Esophagus squamous epithelium (tissue), 5 donors: ENCODE data around the gene CPNE4. TPM values are rescaled to one million over a fixed set of nuclear protein-coding genes. Genes with fewer than 3 reads are reported as not detected.

Experiments used
- DNase-seq: peaks from one replicate; lab custom pipeline; 2025; lab: John Stamatoyannopoulos, UW
- H3K27ac ChIP-seq, 4 donors: fragments of 200-600 bp; sonication (generic); one replicate each; pipeline ENCODE4 v1.5.1; 2016 to 2019; ENCODE audit warnings: mild to moderate bottlenecking in 1 of 4
- H3K27me3 ChIP-seq, 4 donors: fragments of 200-600 bp; sonication (generic); 1 replicate in 3 of 4; 2 replicates in 1 of 4; pipeline versions ENCODE4 v1.5.1 to v1.6.0; 2017 to 2021; ENCODE audit warnings: antibody characterized with exemption in 1 of 4
- H3K36me3 ChIP-seq, 3 donors: fragments of 200-600 bp; sonication (generic); one replicate each; pipeline ENCODE4 v1.5.1; 2016 to 2019
- H3K4me1 ChIP-seq, 3 donors: fragments of 200-600 bp; sonication (generic); one replicate each; pipeline ENCODE4 v1.5.1; 2017 to 2019
- H3K4me3 ChIP-seq, 4 donors: fragments of 200-600 bp; sonication (generic); 1 replicate in 3 of 4; 2 replicates in 1 of 4; pipeline ENCODE4 v1.5.1; 2016 to 2019; ENCODE audit warnings: mild to moderate bottlenecking in 2 of 4, moderate library complexity in 1 of 4
- H3K9me3 ChIP-seq, 3 donors: fragments of 200-600 bp; sonication (generic); one replicate each; pipeline ENCODE4 v1.5.1; 2016 to 2019
- POLR2A ChIP-seq, 4 donors: fragments of 450-650 bp; IDR thresholded peaks; one replicate each; pipeline ENCODE4 v1.6.1; 2017; ENCODE audit warnings: antibody characterized with exemption in 4 of 4, mild to moderate bottlenecking in 4 of 4, moderate library complexity in 3 of 4
- WGBS, 2 donors: methylation state at CpG; one replicate each; pipeline ENCODE4 v1.1.5; 2018; 5-methylcytosine and 5-hydroxymethylcytosine counted together
- intact Hi-C: fragments of 100-400 bp; cut with DNase I; formaldehyde crosslinking; loops from one replicate; pipeline ENCODE4 v1.15.0; 2022
- total RNA-seq, 4 donors: library from RNA; depleted of rRNA; stranded (reverse); fragments of >200 nt; gene quantifications; one replicate each; pipeline ENCODE4 v1.1.0, GENCODE V29; 2016
- TF ChIP-seq, protein P1 (sequence below), 6 experiments: fragments of 450-650 bp in 4 of 6; fragments of 200-600 bp in 2 of 6; sonication (generic) in 2 of 6; IDR thresholded peaks; one replicate each; pipeline ENCODE4 v1.5.1; 2016 to 2019; ENCODE audit warnings: antibody characterized with exemption in 6 of 6, mild to moderate bottlenecking in 4 of 6, moderate library complexity in 4 of 6
- donor health status: DM: yes; HTN: yes; CAD: no.

Gene CPNE4
- total RNA-seq, 4 donors from 2014 or later, result 0.19 TPM; not detected in 3

DNA sequence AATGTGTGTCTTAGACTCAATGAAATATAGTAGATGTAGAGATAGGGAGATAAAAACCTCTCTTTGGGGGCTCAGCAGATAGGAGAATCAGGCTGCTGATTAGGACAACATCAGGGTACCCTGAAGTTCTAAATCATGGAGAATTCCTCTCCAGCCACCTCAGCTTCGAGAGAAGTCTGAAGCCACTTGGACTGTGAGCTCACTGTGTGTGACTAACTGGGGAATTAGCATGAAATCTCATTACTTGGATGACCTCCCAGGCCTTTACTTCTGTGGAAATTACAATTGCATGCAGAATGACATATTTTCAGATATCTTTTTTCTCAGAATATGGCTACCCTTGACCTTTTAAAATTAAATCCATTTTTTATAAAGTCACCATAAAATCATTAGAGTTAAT is 404.0 kb downstream of the CPNE4 start:
- Histone ChIP-seq H3K4me1 (no peaks in the 10 kb centered on the region), H3K9me3 (no peaks in the 10 kb centered on the region), H3K27me3 (no peaks in the 10 kb centered on the region), H3K27ac (no peak overlapping the region), H3K36me3 (no peaks in the 10 kb centered on the region), H3K4me3 (no peak overlapping the region)
- TF ChIP-seq, protein P1, sequence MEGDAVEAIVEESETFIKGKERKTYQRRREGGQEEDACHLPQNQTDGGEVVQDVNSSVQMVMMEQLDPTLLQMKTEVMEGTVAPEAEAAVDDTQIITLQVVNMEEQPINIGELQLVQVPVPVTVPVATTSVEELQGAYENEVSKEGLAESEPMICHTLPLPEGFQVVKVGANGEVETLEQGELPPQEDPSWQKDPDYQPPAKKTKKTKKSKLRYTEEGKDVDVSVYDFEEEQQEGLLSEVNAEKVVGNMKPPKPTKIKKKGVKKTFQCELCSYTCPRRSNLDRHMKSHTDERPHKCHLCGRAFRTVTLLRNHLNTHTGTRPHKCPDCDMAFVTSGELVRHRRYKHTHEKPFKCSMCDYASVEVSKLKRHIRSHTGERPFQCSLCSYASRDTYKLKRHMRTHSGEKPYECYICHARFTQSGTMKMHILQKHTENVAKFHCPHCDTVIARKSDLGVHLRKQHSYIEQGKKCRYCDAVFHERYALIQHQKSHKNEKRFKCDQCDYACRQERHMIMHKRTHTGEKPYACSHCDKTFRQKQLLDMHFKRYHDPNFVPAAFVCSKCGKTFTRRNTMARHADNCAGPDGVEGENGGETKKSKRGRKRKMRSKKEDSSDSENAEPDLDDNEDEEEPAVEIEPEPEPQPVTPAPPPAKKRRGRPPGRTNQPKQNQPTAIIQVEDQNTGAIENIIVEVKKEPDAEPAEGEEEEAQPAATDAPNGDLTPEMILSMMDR (IDR thresholded peaks at IDR 0.05), result no peak
- TF ChIP-seq POLR2A (IDR thresholded peaks at IDR 0.05), result no peak
- 58 to 71% methylated on average over 1 of the region's 1 CpG for WGBS, 2 donors
- intact Hi-C loops, result no loop called here
- DNase-seq, result no peak

DNA sequence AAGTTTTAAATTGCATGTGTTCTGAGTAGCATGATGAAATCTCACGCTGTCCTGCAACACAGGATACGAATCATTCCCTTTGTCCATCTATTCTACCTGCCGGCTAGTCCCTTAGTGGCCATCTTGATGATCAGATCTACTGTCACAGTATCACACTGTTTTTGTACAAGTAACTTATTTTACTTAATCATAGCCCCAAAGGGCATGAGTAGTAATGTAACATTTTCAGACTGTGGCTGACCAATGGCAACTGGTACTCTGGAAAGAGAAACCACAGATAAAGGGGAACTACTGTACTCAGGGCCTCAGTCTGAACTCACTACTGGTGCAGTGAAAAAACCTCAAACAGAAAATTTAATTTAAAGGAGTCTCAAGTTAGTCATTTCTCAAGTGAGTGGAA is 404.7 kb downstream of the CPNE4 start:
- WGBS, 2 donors, result 62 to 79% methylated on average over 3 of the region's 3 CpGs
- H3K27me3 ChIP-seq, result no peaks in the 10 kb centered on the region
- H3K36me3 ChIP-seq, result no peaks in the 10 kb centered on the region
- DNase-seq, result no peak
- intact Hi-C loops, result no loop called here
- no peaks in the 10 kb centered on the region for H3K4me1 ChIP-seq
- H3K9me3 ChIP-seq, result no peaks in the 10 kb centered on the region
- H3K4me3 ChIP-seq, result no peak overlapping the region
- TF ChIP-seq POLR2A (IDR thresholded peaks at IDR 0.05), result no peak
- TF ChIP-seq, protein P1 (IDR thresholded peaks at IDR 0.05), result no peak
- H3K27ac ChIP-seq, result no peak overlapping the region

DNA sequence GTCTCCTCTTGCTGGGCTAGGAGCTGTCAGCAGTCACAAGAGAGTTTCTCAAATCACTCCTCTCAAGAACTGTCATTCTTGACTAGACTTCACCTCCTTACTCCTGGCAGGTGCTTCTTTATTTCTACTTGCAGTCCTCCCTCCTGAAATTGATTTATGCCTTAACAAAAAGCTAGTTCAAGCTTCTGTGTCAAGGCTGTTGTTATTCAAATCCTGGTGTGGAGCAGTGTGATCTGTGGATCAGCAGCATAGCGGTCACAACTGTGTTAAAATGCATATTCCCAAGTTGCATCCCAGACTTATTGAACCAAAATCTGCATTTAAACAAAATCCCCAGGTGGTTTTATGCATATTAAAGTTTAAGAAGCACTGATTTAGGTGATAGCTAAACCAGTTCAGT is 411.4 kb downstream of the CPNE4 start:
- Histone ChIP-seq H3K4me1 (no peaks in the 10 kb centered on the region), H3K36me3 (no peaks in the 10 kb centered on the region), H3K9me3 (no peaks in the 10 kb centered on the region), H3K27me3 (no peaks in the 10 kb centered on the region), H3K4me3 (no peak overlapping the region), H3K27ac (no peak overlapping the region)
- 75 to 89% methylated on average over 1 of the region's 1 CpG for WGBS, 2 donors
- intact Hi-C loops, result no loop called here
- TF ChIP-seq POLR2A (IDR thresholded peaks at IDR 0.05), result no peak
- TF ChIP-seq, protein P1 (IDR thresholded peaks at IDR 0.05), result no peak
- no peak for DNase-seq

GRCh38 chr3:131622726-131623125 is 412.1 kb downstream of the CPNE4 start:
- no peaks in the 10 kb centered on the region for H3K27me3 ChIP-seq
- DNase-seq, result no peak
- H3K27ac ChIP-seq, result no peak overlapping the region
- WGBS, 2 donors, result 86 to 87% methylated on average over 5 of the region's 5 CpGs
- TF ChIP-seq, protein P1 (IDR thresholded peaks at IDR 0.05), result no peak
- TF ChIP-seq POLR2A (IDR thresholded peaks at IDR 0.05), result no peak
- H3K9me3 ChIP-seq, result no peaks in the 10 kb centered on the region
- H3K4me3 ChIP-seq, result no peak overlapping the region
- intact Hi-C loops, result no loop called here
- no peaks in the 10 kb centered on the region for H3K36me3 ChIP-seq
- no peaks in the 10 kb centered on the region for H3K4me1 ChIP-seq

DNA sequence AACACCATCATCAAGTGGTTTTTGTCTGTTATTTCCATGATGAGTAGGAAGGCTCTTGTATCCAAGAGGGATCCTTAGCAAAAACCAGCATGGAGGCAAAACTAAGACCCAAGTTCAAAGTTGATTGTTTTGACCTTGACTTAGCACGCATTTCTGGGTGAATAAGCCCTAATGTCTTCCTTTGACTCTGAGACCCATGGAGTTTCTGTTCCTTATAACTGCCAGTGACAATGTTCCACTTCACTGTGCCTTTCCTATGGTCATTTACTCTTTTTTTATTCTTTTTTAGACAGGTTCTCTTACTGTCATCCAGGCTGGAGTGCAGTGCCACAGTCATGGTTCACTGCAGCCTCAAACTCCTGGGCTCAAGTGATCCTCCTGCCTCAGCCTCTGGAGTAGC is 413.8 kb downstream of the CPNE4 start:
- H3K27me3 ChIP-seq, result no peaks in the 10 kb centered on the region
- no peaks in the 10 kb centered on the region for H3K9me3 ChIP-seq
- H3K4me3 ChIP-seq, result no peak overlapping the region
- no peaks in the 10 kb centered on the region for H3K4me1 ChIP-seq
- no peak overlapping the region for H3K27ac ChIP-seq
- intact Hi-C loops, result no loop called here
- TF ChIP-seq POLR2A (IDR thresholded peaks at IDR 0.05), result no peak
- TF ChIP-seq, protein P1 (IDR thresholded peaks at IDR 0.05), result no peak
- DNase-seq, result no peak
- no peaks in the 10 kb centered on the region for H3K36me3 ChIP-seq
- WGBS, 2 donors, result 74 to 76% methylated on average over 1 of the region's 1 CpG
